ENCODE data around the gene SHC3.
A peak's percentile ranks its signal among the peaks of the same experiment; 100 is the strongest.

The SHC3 gene

DNA sequence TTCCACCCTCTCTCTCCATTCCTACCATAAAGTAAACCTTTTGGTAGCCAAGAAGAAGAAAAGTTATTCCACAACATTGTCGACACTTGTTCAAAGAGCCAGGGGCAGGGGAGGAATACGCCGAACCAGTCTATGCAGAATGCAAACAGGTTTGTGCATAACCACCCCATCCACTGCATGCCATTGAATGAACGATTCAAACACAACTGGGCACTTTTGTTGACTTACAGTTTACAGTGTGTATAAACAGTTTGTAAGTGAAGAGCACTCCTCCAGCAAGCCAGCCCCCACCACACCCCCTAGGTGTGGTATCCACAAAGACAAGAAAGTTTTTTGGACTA, 194.1 kb downstream of the SHC3 start:
- no peak overlapping the region for H3K4me3 ChIP-seq (ENCODE audit: low read depth, low read length)
- DNase-seq (ENCODE audit: low read depth), result no peak
- no peak for TF ChIP-seq CTCF (IDR thresholded peaks at IDR 0.05; ENCODE audit: low read depth, low read length, missing control alignments)
- in situ Hi-C loops (cut with HindIII; ENCODE audit: low sequenced_read_pairs), result no loop called here

- in situ Hi-C loops (cut with HindIII; ENCODE audit: low sequenced_read_pairs), result no loop called here
- TF ChIP-seq CTCF (IDR thresholded peaks at IDR 0.05; ENCODE audit: low read depth, low read length, missing control alignments), result no peak
- no peak for DNase-seq (ENCODE audit: low read depth)
- no peak overlapping the region for H3K4me3 ChIP-seq (ENCODE audit: low read depth, low read length)
Measured at GRCh38 chr9:88983865-88984542, 194.6 kb downstream of the SHC3 start.

DNA sequence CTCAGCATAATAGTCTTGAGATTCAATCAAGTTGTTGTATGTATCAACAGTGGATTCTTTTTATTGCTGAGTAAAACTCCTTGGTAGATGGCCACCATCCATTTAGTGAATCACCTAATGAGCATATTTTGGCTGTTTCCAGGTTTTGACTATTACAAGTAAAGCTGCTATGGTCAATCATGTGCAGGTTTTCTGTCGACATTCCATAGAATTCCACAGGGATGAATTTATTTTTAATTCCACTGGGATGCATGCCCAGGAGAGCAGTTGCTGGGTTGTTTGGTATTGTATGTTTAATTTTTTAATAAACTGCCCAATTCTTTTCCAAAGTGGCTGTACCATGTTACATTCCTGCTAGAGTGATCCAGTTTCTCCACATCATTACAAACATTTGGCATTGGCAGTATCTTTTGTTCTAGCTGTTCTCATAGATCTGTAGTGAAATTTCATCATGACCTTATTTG, 197.8 kb downstream of the SHC3 start:
- DNase-seq (ENCODE audit: low read depth), result peak; percentile 88
- TF ChIP-seq CTCF (IDR thresholded peaks at IDR 0.05; ENCODE audit: low read depth, low read length, missing control alignments), result no peak
- H3K4me3 ChIP-seq (ENCODE audit: low read depth, low read length), result no peak overlapping the region
- in situ Hi-C loops (cut with HindIII; ENCODE audit: low sequenced_read_pairs), result no loop called here

GRCh38 chr9:88979791-88980190, 198.8 kb downstream of the SHC3 start:
- TF ChIP-seq CTCF (IDR thresholded peaks at IDR 0.05; ENCODE audit: low read depth, low read length, missing control alignments), result no peak
- in situ Hi-C loops (cut with HindIII; ENCODE audit: low sequenced_read_pairs), result no loop called here

GRCh38 chr9:88979021-88979420, 199.6 kb downstream of the SHC3 start:
- no peak for TF ChIP-seq CTCF (IDR thresholded peaks at IDR 0.05; ENCODE audit: low read depth, low read length, missing control alignments)
- H3K4me3 ChIP-seq (ENCODE audit: low read depth, low read length), result no peak overlapping the region
- in situ Hi-C loops (cut with HindIII; ENCODE audit: low sequenced_read_pairs), result no loop called here
- no peak for DNase-seq (ENCODE audit: low read depth)

More at GRCh38 chr9:88979791-88980190, 198.8 kb downstream of the SHC3 start:
- DNase-seq (ENCODE audit: low read depth), result no peak
- H3K4me3 ChIP-seq (ENCODE audit: low read depth, low read length), result no peak overlapping the region

DNA sequence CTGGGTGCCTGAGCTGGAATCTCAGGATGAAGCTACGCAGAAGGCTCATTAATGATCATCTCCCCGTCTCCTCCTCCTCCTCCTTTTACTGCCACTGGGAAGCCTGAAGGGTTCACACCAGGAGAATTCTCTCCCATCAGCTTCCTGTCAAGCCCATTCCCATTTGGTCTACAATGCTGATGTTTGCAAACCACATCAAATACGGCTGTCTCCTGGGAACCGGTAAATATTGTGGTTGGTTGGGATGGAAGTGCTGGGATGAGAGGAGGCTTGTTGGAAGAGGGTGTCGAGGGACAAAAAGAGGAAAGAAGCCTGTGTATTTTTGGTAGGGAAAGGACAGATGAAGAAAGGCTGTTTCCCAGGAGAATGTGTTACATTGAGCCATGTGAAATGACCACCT, 200.6 kb downstream of the SHC3 start:
- H3K4me3 ChIP-seq (ENCODE audit: low read depth, low read length), result no peak overlapping the region
- no peak for TF ChIP-seq CTCF (IDR thresholded peaks at IDR 0.05; ENCODE audit: low read depth, low read length, missing control alignments)
- in situ Hi-C loops (cut with HindIII; ENCODE audit: low sequenced_read_pairs), result no loop called here
- no peak for DNase-seq (ENCODE audit: low read depth)

Measured in astrocyte of the cerebellum (primary cell).